HG02870 (cell line): Measurements from ENCODE around the gene BIRC6.
"Not testable (repeated sequence)": the region's sequence is repeated elsewhere in the genome, so short reads cannot be mapped to it uniquely, and the experiment has no call there.

Source experiments
- ATAC-seq: cut with Tn5 transposase; IDR thresholded peaks from one replicate; pipeline ENCODE4 v1.9.1; 2021; ENCODE audit warnings: mild to moderate bottlenecking, moderate library complexity; ENCODE audit not compliant: unreplicated experiment

The BIRC6 gene

GRCh38 chr2:32495139-32495538 is 138.3 kb downstream of the BIRC6 start:
- no peak for ATAC-seq

GRCh38 chr2:32496662-32497061 is 139.8 kb downstream of the BIRC6 start:
- ATAC-seq = no peak

GRCh38 chr2:32498306-32498705 is 141.5 kb downstream of the BIRC6 start:
- ATAC-seq = no peak

GRCh38 chr2:32502941-32503340 is 146.1 kb downstream of the BIRC6 start:
- ATAC-seq = no peak

GRCh38 chr2:32504877-32505478 is 148.2 kb downstream of the BIRC6 start:
- no peak for ATAC-seq

GRCh38 chr2:32506446-32506845 is 149.6 kb downstream of the BIRC6 start:
- no peak for ATAC-seq

- ATAC-seq = no peak
These were observed 158.1 kb downstream of the BIRC6 start for GRCh38 chr2:32514946-32515345.

GRCh38 chr2:32516567-32516966 is 159.7 kb downstream of the BIRC6 start:
- no peak for ATAC-seq

GRCh38 chr2:32522770-32523169 is 165.9 kb downstream of the BIRC6 start:
- ATAC-seq = no peak

- no peak for ATAC-seq
These were observed 166.9 kb downstream of the BIRC6 start for GRCh38 chr2:32523686-32524085.

- no peak for ATAC-seq
These were observed 175.5 kb downstream of the BIRC6 start for GRCh38 chr2:32532341-32532740.

GRCh38 chr2:32532961-32533360 is 176.1 kb downstream of the BIRC6 start:
- ATAC-seq = no peak

- no peak for ATAC-seq
These were observed 178.0 kb downstream of the BIRC6 start for GRCh38 chr2:32534831-32535230.

- ATAC-seq = no peak
These were observed 181.9 kb downstream of the BIRC6 start for GRCh38 chr2:32538735-32539134.

- not testable (repeated sequence) for ATAC-seq
These were observed 195.7 kb downstream of the BIRC6 start for GRCh38 chr2:32552483-32552882.

- peak; percentile 84 for ATAC-seq
These were observed 197.1 kb downstream of the BIRC6 start for GRCh38 chr2:32553829-32554432.

GRCh38 chr2:32558492-32558891 is 201.7 kb downstream of the BIRC6 start:
- ATAC-seq = no peak

- ATAC-seq = no peak
These were observed 202.3 kb downstream of the BIRC6 start for GRCh38 chr2:32559136-32559535.

GRCh38 chr2:32562906-32563305 is 206.1 kb downstream of the BIRC6 start:
- no peak for ATAC-seq

GRCh38 chr2:32564417-32565035 is 207.7 kb downstream of the BIRC6 start:
- no peak for ATAC-seq

GRCh38 chr2:32565902-32566301 is 209.1 kb downstream of the BIRC6 start:
- no peak for ATAC-seq

GRCh38 chr2:32572030-32572429 is 215.2 kb downstream of the BIRC6 start:
- no peak for ATAC-seq
